Measurements from ENCODE around the gene ITGAD. TPM values are rescaled to one million over a fixed set of nuclear protein-coding genes. Genes with fewer than 3 reads are reported as not detected.

The ITGAD gene
- total and polyA plus RNA-seq, 2 of the 4 experiments (the other 2 are of a cell fraction), result not detected

- peak; percentile 73 for TF ChIP-seq CTCF (conservative IDR thresholded peaks at IDR 0.05; ENCODE audit: low read depth, low read length)
These were observed 79.6 kb downstream of the ITGAD start (continued) for GRCh38 chr16:31472709-31473203.

- H3K4me3 ChIP-seq (ENCODE audit: insufficient read depth, low read depth, low read length), result no peak overlapping the region
- H3K27me3 ChIP-seq (ENCODE audit: control insufficient read depth, insufficient read depth, low read length), result no peaks in the 10 kb centered on the region
- H3K36me3 ChIP-seq (ENCODE audit: control insufficient read depth, insufficient read depth, low read length), result peaks cover 45% of the 10 kb centered on the region
- no peak overlapping the region for H3K56ac ChIP-seq (ENCODE audit: extremely low read depth, insufficient read depth, low read length)
- no peak overlapping the region for H2BK120ac ChIP-seq (ENCODE audit: low read depth, low read length)
- no peak overlapping the region for H2BK15ac ChIP-seq (ENCODE audit: low read depth, low read length)
- H3K4me2 ChIP-seq (ENCODE audit: low read depth, low read length), result peak overlapping the region; percentile 18; the same call in 1 of the 2 replicates
- no peak overlapping the region for H2AFZ ChIP-seq (replicated peaks; ENCODE audit: low read length, poor library complexity)
- peak overlapping the region; percentile 100; the same call in 1 of the 2 replicates for H2AK5ac ChIP-seq (ENCODE audit: low read depth, low read length)
- ATAC-seq (ENCODE audit: low read depth) (no peak), DNase-seq (no peak)
- H3K14ac ChIP-seq (replicated peaks; ENCODE audit: low read depth, low read length), result peak overlapping the region; percentile 10
- H3K79me1 ChIP-seq (ENCODE audit: low read depth in 1 of 2, low read length in 2 of 2), result peaks cover 22 to 70% of the 10 kb centered on the region in 2 experiments; a peak in 3 of 4 replicates
- no peak overlapping the region for H3K27ac ChIP-seq (ENCODE audit: insufficient read depth, low read length)
- peaks cover 13% of the 10 kb centered on the region for H3K4me1 ChIP-seq (ENCODE audit: control insufficient read depth, insufficient read depth, low read length)
- H4K8ac ChIP-seq (ENCODE audit: low read depth in 2 of 2, low read length in 2 of 2), result peak overlapping the region in 1 of 2 experiments; percentile 10; a peak in 2 of 4 replicates
- ChIA-PET POLR2A (ENCODE audit: unreplicated experiment) (interaction anchor here (1.0 kb wide), 1 partner anchor 14 kb away, joined by 4 read pairs; no protein-coding TSS in a partner anchor), CTCF (interaction anchor here (1.0 kb wide), 2 partner anchors 8 to 13 kb away, joined by 6 to 7 read pairs; no protein-coding TSS in a partner anchor)
- peak overlapping the region; percentile 15; the same call in 1 of the 2 replicates for H3K9ac ChIP-seq (ENCODE audit: low read depth, low read length)
- no peak overlapping the region for H4K91ac ChIP-seq (ENCODE audit: insufficient read depth, low read depth, low read length)
- 33% methylated on average over 1 of the region's 17 CpGs; no CpG with 5 or more reads in 1 of the 2 experiments for WGBS, 2 experiments (ENCODE audit: extremely low coverage in 2 of 2, insufficient read length in 1 of 2)
- no peaks in the 10 kb centered on the region for H3K9me3 ChIP-seq (ENCODE audit: control insufficient read depth, insufficient read depth, low read length)
- TF ChIP-seq MAFK (IDR thresholded peaks at IDR 0.05; ENCODE audit: low read depth, low read length), result no peak
- TF ChIP-seq FOS (IDR thresholded peaks at IDR 0.05; ENCODE audit: low read depth, low read length), result no peak
- TF ChIP-seq CEBPB (IDR thresholded peaks at IDR 0.05; ENCODE audit: low read depth, low read length), result no peak
- peak overlapping the region; percentile 75 for H3K4ac ChIP-seq (ENCODE audit: low read depth, low read length)
- H3K23ac ChIP-seq (ENCODE audit: low read depth, low read length), result no peak overlapping the region
- H4K5ac ChIP-seq (ENCODE audit: low read depth, low read length), result no peak overlapping the region
- in situ Hi-C loops (cut with MboI; ENCODE audit: low sequenced_read_pairs), result loop anchor here (25.0 kb wide), 1 partner anchor 389 kb away; the partner anchor contains the start of gene ZNF267
- H4K20me1 ChIP-seq (ENCODE audit: insufficient read depth, low read length), result peaks cover 53% of the 10 kb centered on the region
- no TSS peak for BruUV-seq (replicated peaks)
- no peak overlapping the region for H2BK5ac ChIP-seq (ENCODE audit: low read depth, low read length, poor library complexity, severe bottlenecking)
- H2BK20ac ChIP-seq (ENCODE audit: low read depth, low read length), result no peak overlapping the region
- H2AK9ac ChIP-seq (replicated peaks; ENCODE audit: low read depth, low read length, poor library complexity), result peak overlapping the region; percentile 100
- intact Hi-C loops (cut with micrococcal nuclease), result no loop called here
- H3K18ac ChIP-seq (ENCODE audit: low read depth, low read length), result no peak overlapping the region
- H3K9me1 ChIP-seq (ENCODE audit: insufficient read depth, low read length), result peaks cover 16% of the 10 kb centered on the region; the same call in 1 of the 2 replicates
- dilution Hi-C loops (cut with HindIII; ENCODE audit: low sequenced_read_pairs, unreplicated experiment), result no loop called here
These were observed 80.3 kb downstream of the ITGAD start for GRCh38 chr16:31473264-31473984.
